HG03457 (cell line): Measurements from ENCODE around the gene DTD1.
A peak's percentile ranks its signal among the peaks of the same experiment; 100 is the strongest.

Experiments
- ATAC-seq: cut with Tn5 transposase; IDR thresholded peaks from one replicate; pipeline ENCODE4 v1.9.1; 2021; ENCODE audit warnings: moderate number of reproducible peaks; ENCODE audit not compliant: unreplicated experiment

DTD1 gene

DNA sequence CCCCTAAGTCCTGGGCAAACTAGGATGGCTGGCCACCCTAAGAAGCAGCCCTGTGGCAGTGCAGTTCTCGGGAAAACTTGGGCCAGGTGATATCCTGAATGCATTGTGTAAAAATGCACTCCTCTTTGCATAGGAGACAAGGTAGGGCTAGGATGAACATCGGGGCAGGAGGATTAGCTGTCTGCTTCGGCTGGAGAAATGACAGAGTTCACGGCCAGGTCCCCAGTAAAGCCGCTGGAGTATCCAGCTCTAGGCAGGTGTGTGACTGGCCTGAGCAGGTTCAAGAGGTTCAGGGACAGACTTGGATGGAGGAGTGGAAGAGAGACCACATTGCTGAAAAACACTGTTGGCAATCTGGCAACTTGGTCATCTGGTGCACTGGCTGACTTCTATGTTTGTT lies 26.4 kb downstream of the DTD1 start:
- ATAC-seq, result no peak

DNA sequence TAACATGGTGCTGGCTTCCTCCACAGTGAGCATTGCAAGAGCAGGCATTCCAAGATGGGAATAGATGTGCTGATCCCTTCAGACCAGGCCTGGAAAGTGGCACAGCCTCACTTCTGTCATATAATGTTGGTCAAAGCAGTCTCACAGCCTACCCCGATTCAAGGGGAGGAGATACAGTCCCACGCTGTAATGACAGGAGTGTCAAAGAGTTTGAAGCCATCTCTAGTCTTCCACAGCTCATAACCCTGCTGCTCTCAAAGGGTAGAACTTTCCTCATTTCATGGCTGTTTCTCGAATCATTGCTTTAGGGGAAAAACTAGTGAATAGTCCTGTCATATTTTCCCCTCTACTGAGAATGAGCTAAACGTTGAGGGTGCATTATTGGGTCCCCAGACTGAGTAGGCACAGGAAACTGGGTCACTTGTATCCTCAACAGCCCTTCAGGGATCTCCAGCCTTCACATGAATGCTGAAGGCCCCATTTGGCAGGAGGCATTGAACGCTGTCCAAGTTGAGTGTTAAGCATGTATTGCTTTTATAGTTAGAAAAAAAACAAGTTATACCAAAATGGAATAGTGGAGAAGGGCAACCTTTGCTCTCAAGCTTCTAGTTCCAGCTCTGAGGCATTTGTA lies 27.3 kb downstream of the DTD1 start:
- no peak for ATAC-seq

DNA sequence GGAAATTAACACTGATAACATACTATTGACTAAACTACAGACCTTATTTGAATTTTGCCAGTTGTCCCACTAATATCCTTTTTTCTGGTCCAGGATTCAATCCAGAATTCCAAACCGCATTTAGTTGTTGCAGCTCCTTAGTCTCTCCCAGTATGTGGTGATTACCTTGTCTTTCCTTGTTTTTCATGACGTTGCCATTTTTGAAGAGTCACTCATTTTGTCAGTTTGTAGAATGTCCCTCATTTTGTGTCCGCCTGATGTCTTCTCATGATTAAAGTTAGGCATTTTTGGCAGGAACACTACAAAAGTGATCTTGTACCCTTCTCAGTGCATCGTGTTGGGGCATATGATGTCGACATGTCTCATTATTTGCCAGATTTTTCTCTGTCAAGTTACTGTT lies 33.1 kb downstream of the DTD1 start:
- ATAC-seq, result no peak

DNA sequence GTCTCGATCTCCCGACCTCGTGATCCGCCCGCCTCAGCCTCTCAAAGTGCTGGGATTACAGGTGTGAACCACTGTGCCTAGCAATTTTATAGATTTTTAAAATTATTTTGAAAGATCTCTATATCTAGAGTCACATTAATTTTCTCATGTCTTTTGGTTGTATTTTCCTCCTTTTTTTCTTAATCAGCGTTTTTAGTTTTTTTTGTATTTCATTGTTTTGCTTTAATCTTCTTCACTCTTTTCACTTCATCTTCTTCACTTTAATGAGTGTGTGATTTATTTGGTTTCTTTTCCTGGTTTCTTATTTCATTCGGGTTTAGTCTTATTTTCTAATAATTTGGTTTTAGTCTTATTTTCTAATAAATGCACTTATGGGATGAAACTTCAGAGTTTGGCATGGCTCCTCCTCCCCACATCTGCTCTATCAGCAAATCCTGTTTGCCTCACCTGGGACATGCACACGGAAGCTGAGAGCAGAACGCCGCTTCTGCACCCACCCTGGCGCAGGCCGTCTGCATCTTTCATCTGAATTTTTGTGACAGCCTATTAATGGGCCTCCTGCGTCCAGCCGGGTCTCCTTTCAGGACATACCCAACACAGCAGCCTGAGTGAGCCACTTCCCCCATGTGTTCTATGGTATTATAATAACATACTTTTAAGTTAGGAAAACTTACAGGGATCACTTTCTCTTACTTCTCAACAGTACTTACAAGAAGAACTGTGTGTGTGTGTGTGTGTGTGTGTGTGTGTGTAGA lies 35.5 kb downstream of the DTD1 start:
- ATAC-seq, result no peak

DNA sequence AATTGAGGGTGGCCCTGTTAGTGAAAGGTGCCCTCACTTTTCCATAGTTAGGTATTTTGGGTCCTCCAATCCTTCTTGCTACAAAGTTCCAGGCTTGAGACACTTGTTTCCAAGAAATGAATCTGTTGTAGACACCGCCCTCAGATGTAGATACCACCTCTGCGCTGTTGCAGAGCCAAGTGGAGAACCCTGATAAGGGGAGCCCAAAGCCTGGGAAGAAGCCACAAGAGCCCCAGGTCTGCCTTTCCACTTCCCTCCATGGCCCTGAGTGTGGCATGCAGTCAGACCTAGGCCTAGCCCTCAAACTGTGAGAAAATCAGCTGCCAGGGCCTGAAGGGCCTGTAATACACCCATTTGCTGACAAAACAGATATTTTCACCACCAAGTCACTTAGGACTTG lies 37.1 kb downstream of the DTD1 start:
- ATAC-seq, result no peak

DNA sequence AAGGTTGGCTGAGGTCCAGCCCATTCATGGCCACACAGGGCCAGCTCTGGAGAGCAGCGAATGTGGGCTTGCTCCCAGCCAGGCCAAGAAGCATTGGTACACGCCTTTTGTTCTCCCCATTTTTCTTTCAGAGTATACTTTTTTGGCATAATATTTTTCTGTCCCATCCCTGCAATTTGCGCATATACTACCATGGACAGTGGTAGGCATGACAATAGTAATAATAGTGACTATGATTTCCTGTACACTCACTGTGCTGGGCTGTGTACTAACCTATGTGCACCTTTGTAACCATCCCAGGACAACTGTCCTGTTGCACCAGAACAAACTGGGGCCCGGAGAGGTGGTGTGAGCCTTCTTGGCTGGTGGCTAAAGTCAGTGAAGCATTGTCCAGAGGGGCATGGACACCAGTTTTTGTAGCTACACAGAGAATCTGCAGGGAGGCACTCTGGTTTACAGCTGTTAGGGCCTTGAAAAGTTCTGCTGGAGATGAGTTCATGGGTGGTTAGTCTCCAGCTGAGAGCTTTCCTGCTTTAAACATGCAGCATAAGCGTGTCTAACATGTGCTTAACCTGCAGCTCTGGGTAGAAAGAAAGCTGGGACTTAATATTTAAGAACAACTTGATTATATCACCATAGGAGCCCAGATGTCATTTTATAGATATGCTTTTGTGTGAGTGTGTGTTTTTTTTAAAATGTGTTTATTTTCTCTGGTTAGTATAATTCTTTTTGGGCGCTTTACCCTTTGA lies 38.2 kb downstream of the DTD1 start:
- ATAC-seq, result no peak

DNA sequence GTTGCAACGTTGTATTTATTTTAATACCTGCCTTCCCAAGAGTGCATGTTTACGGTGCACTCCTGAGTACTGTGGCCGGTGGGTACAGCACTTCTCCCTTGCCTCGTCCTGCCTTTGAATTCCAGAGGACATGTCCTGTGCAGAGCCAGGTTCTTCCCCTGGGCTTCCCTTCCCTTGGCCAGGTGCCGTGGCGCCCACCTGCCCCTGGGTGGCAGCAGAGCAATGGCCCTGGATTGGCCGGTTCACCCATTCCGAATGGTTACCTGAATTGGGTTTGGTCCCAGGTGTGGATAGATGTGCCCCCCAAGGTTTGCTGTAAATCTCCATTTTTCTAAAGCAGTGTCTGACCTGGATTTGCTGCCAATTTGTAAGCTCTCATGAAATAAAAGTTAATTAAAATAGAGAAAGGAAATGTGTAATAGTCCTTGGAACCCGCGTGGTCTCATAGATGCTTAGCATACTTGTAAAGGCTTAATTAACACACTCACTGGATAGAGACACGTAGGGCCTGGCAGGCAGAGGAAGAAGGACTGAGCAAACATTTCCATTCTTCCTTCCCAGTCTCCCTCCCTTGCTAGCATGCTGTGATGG lies 40.6 kb downstream of the DTD1 start:
- ATAC-seq, result no peak

DNA sequence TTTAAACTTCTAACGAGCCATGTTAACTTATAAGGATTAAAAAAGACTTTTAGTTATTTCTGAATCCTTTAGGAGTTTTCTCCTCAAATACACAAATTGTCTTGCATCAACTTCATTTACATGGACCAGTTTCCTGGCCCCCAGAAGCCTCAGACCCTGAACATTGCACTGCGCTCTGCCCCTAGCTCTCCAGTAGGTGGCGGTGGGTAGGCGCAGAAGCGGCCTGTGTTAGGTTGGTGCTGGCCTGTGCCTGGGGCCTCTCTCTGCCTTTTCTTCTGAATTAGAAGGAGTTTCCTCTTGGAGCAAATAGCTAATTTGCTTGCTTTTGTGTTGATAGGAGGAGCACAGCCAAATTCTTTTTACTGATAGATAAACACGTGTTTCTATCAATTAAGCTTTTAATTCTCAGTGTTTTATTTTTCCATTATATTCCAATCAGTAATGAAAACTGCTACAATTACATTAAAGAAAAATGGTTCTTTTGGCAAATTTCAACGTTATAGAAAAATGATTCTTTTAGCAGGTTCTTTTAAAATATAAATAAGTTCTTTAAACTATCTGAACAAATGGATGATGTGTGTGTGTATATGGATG lies 44.4 kb downstream of the DTD1 start:
- ATAC-seq, result peak; percentile 96

DNA sequence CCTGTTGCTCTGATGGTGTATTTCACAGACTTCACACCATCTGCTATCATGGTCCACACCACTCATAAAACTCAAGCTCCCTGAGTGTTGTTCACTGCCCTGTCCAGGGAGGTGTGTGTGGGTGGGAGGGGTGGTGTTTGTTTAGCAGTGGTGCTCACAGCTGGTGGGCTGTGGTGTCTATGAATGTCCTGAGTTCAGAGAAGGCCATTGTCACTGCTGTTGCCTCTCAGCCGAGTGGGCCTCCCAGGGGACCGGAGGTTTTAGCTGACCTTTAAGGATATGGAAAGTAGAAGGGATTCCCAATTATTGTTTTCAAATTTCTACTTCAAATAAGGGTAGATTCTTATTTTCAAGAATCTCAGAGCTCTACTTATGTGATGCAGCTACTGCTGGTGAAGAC lies 45.6 kb downstream of the DTD1 start:
- no peak for ATAC-seq

DNA sequence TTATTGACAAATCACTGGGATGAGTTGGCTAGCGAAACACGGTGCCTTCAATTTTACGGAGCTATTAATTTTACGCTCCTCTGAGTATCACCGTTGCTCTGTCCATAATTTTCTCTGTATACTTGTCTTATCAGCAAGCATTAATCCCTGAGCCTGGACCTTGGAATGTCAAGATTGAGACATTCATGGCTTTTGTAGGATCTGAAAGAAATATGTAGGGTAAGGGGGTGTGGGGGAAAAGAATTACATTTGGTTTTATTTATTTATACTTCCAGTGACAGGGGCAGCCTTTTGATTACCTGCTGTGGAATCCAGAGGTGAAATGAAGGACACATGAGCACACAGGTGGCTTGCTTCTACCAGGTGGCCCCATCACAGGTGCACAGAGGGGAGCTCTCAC lies 46.6 kb downstream of the DTD1 start:
- no peak for ATAC-seq

DNA sequence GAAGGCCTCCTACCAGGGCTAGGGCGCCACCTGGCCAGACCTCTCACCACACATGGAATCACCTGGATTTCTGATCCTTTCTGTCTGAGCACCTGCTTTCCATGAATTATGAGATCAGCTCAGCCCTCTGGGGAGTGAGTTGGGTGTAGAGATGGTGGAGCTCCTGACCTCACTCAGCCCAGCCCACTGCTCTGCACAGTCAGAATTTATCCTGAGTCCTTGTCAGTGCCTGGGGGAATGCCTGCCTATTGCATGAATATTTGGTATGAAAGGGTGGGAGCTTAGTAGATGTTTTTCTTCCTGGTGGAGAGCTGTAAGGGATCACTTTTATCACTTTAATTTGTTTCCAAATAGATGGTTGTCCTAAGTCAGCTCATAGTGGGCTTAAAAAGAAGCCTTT lies 47.5 kb downstream of the DTD1 start:
- no peak for ATAC-seq

DNA sequence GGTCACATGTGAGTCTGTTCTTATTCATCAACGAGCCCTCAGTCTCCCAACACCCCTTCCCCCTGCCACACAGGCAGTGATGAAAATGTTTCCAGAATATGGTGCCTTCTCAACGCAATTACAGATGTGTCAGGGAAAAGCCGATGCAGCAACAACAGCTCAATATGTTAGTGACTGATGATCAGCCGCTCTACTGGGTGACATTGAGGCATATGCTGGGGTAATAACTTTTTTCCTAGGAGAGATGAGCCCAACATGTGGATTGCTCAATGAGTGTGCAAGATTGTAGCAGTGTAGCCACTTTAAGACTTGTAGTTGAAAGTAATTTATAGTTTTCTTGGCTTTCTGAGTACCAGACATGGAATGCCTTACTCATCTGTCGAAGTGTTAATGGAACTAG lies 49.4 kb downstream of the DTD1 start:
- ATAC-seq, result no peak

DNA sequence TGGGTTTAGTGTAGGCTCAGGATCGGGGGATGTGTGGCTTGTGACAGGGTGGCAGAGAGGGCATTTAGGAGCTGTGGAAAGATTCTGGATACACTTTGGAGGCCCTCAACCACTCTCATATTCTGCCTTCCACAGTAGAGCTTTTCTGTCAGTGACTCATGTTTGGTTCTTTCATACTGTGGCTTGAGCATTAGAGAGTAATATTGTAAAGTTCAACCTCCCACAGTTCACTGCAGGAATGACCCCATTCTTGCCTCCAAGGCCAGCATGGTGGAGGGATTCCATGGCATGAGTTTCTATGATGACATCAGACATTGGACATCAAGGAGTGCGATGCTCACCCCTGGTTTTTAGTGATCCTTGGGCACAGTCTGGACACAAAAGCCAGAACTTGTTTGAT lies 50.9 kb downstream of the DTD1 start:
- ATAC-seq, result no peak

DNA sequence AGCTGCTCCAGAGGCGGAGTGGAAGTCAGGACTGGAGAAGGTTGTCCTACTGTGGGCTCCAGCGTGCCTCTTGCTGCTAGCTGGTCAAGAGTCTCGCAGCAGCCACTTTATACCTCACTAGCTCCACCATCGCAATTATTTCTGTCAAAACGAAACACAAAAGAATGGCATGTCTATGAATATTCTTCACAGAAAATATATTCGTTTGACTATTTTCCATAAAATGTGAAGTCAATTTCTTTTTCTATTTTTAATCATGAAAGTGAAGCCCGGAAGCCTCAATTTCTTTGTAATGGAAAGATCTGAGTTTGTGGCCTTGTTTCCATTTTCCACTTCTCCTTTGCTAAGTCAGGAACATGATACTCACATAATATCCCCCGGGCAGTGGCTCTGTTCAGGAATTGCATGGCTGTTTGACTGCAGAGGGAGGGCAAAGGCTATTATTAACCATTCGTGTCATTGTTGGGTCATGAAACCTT lies 51.7 kb downstream of the DTD1 start:
- ATAC-seq, result no peak

DNA sequence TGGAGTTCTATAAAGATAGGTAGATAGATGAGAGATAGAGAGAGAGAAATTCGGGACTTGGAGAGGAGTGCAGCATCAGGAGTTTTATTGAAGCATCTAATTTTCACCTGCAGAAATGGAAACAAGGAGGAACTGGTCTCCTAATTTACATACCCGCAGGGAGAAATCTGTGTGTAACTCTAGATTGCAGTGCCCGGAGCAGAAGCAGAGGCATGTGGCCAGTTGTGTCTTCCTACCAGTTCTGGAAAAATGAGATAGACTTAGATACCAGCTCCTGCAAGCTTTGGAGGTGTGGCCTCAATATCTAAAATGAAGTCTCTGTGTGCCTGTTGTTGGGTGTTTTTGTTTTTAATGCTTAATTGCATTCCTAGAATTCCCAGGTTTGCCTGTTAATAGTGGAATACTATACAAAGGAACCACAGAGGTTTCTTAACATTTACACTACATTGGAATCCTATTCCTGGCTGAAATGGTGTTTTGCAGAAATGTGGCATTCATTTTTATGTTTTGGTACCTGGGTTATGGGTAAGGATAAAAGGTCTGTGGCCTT lies 57.4 kb downstream of the DTD1 start:
- no peak for ATAC-seq

DNA sequence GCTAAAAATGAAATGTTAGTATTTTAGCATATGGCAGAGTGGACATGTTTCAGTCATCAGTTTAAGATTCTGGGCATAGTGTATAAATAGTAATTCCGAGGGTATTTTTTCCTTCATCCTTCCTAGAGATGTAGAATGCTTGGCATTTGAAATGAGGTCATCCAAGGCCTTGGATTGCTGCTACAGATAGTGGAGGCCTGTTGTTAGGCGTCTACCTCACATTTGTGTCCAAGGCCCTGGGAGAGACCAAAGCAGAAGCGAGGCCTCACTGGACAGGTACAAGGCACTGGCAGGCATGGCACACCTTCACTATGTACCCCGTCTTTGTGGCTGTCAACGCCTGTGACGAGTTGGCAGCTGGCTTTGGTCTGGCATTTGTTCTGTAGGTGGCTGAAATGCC lies 58.0 kb downstream of the DTD1 start:
- no peak for ATAC-seq

DNA sequence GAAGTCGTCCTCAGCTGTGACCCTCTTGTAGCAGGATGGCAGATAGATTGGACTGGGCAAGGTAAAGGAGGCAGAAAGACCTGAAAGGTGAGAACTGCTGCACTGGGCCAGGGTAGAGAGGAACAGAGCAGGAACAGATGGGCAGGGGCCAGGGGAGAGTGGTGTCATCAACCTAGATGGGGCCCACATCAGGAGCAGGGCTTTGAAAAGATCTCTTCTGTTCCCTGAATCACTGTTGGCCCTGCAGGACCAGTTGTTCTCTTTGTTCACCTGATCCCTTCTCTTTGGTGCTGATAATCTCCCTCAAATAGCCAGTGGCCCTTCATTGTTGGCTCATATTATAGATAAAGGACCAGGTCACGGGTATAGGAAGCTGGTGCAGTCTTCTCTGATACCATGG lies 59.9 kb downstream of the DTD1 start:
- no peak for ATAC-seq

DNA sequence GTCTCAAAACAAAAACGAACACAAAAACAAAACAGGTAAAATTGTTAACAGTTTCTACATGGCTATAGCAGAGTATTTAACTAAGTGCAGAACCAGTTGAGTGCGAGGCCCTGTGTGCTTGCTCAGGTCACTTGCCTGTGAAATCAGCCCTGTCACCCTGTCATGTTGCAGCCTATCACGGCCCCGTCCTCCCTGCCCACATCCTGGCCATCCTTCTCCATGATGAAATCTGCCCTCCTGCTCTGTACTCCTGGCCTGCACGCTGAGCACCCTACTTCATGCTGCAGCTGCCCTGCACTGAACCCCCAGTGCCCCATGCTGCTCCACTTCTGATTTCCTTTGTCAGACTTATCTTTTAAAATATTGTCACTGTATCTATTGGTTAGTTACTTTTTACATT lies 62.4 kb downstream of the DTD1 start:
- no peak for ATAC-seq

DNA sequence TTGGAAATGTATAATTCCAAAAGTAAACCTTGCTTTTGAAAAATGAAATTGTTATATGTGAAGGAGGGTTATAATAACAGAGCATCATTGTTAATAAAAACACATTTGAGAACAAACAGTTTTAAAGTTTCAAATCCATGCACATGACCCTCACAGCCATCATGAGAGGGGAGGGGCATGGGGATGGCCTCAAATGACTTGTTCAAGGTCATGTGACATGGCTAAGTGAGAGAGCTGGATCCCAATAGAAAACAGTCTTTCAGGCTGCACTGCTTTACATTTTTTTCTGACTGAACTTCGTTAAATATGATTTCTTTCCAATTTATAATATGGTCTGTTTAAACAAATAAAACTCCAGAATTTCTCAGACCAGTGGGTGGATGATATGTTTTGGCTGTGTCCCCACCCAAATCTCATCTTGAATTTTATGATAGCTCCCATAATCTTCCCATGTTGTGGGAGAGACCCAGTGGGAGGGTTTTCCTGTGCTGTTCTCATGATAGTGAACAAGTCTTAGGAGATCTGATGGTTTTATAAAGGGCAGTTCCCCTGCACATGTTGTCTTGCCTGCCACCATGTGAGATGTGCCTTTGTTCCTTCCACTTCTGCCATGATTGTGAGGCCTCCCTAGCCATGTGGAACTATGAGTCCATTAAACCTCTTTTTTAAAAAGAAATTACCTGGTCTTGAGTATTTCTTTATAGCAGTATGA lies 66.0 kb downstream of the DTD1 start:
- ATAC-seq, result no peak

DNA sequence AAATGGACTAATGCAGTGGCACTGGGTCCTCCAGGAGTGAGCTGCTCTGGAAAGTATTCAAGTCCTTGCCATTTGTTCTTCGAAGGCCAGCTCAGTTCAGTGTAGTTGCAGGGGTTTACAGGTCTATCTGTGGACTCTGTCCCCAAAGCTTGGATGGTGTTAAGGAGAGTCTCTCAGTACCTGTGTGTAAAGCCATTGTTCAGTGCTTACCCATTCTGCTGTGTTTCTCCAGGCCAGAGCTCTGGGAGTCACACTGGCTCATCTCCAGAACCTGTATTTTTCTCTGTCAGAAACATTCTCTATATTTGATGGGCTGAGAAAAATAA lies 66.6 kb downstream of the DTD1 start:
- no peak for ATAC-seq

DNA sequence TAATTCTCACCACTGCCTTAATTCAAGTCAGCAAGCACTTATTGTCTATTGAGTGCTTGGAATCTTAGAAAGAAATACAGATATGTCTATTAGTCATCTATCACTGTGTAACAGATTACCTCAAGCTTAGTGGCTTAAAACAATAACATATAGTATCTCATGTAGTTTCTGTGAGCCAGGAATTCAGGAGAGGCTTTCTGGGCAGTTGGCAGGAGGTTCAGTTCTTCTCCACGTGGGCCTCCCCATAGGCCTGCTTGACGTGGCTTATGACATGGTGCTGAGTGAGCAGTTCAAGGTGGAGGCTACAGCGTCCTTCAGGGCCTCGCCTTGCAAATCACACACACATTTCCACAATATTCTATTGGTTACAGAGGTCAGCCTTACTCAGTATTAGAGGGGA lies 69.7 kb downstream of the DTD1 start:
- no peak for ATAC-seq
